Aorta (tissue), 5 donors: ENCODE data around the gene SSTR5. TPM values are rescaled to one million over a fixed set of nuclear protein-coding genes. Genes with fewer than 3 reads are reported as not detected.
A peak's percentile ranks its signal among the peaks of the same experiment; 100 is the strongest.

Experiments
- ATAC-seq: fragments of 200-7000 bp; cut with Tn5 transposase; one replicate; pipeline ENCODE4 v1.9.1; 2022; ENCODE audit warnings: moderate library complexity; ENCODE audit not compliant: low FRiP score
- DNase-seq, 2 donors: peaks; one replicate each; pipeline ENCODE4 v3.0.0-alpha.2; 2020
- H3K27ac ChIP-seq, 2 donors: one replicate each; pipeline ENCODE4 v1.5.1; 2013; ENCODE audit warnings: low read length in 2 of 2, mild to moderate bottlenecking in 2 of 2, moderate library complexity in 2 of 2, control low read depth in 1 of 2, inconsistent platforms in 1 of 2, low read depth in 1 of 2
- H3K27me3 ChIP-seq, 2 donors: one replicate each; pipeline ENCODE4 v1.6.1; 2013; ENCODE audit warnings: control low read depth in 1 of 2, low read length in 1 of 2, mild to moderate bottlenecking in 1 of 2, moderate library complexity in 1 of 2; ENCODE audit not compliant: insufficient read depth in 2 of 2, control insufficient read depth in 1 of 2
- H3K36me3 ChIP-seq, 2 donors: one replicate each; pipeline ENCODE4 v1.6.1; 2013; ENCODE audit warnings: control low read depth in 1 of 2, low read length in 1 of 2, mild to moderate bottlenecking in 1 of 2; ENCODE audit not compliant: insufficient read depth in 2 of 2, control insufficient read depth in 1 of 2
- H3K4me1 ChIP-seq, 2 donors: one replicate each; pipeline ENCODE4 v1.6.1; 2013; ENCODE audit warnings: low read length in 2 of 2, control low read depth in 1 of 2, mild to moderate bottlenecking in 1 of 2, moderate library complexity in 1 of 2; ENCODE audit not compliant: insufficient read depth in 2 of 2, control insufficient read depth in 1 of 2
- H3K4me3 ChIP-seq, 2 donors: one replicate each; pipeline ENCODE4 v1.5.1; 2013; ENCODE audit warnings: low read length in 2 of 2, control low read depth in 1 of 2, mild to moderate bottlenecking in 1 of 2
- H3K9me3 ChIP-seq: one replicate; pipeline ENCODE4 v1.6.1; 2013; ENCODE audit warnings: mild to moderate bottlenecking, low read length; ENCODE audit not compliant: control insufficient read depth
- WGBS, 2 donors: extraction: QIAGEN DNeasy Blood & Tissue Kit; methylation state at CpG; one replicate each; pipeline ENCODE4 v1.1.7; 2013; 5-methylcytosine and 5-hydroxymethylcytosine counted together
- intact Hi-C, 2 donors: fragments of 100-400 bp; cut with DNase I; formaldehyde crosslinking; loops; one replicate each; pipeline versions ENCODE4 v1.14.2 to v1.15.0; 2022
- polyA plus RNA-seq, 2 donors: library from polyadenylated mRNA; stranded (reverse); fragments of 200-250 nt; gene quantifications; one replicate each; pipeline ENCODE4 v1.2.3, GENCODE V29; 2013
- total RNA-seq, 2 donors: library from RNA; stranded (reverse); fragmentation: NEBNext Ultra II Directional; extraction: Animal tissue kit (Norgen Biotek cat#: 25700); gene quantifications; one replicate each; pipeline ENCODE4 v1.2.1, GENCODE V29; 2021
- donor health status: healthy with polysubstance abuse.
- donor health status: Bipolar disorder and iron deficiency.
- donor health status: DM: no; HTN: no; CAD: no.
- donor health status: DM: no; HTN: no; CAD: no.
- donor health status: DM: yes; HTN: yes; CAD: no.

Gene SSTR5
- total and polyA plus RNA-seq, 4 donors, result 0.26 to 0.75 (median 0.49) TPM; not detected in 1

GRCh38 chr16:1029259-1029545 is 43.3 kb upstream of the SSTR5 start:
- Histone ChIP-seq H3K36me3 (no peaks in the 10 kb centered on the region), H3K27ac (no peak overlapping the region), H3K9me3 (no peaks in the 10 kb centered on the region), H3K27me3 (no peaks in the 10 kb centered on the region), H3K4me1 (no peaks in the 10 kb centered on the region), H3K4me3 (no peak overlapping the region)
- WGBS, 2 donors, result 72 to 75% methylated on average over 14 of the region's 14 CpGs
- intact Hi-C loops, result no loop called here
- ATAC-seq (no peak), DNase-seq (no peak)

- no peak overlapping the region for H3K4me3 ChIP-seq
- ATAC-seq, result peak; percentile 34
- WGBS, 2 donors, result 24 to 27% methylated on average over 26 of the region's 26 CpGs
Measured at GRCh38 chr16:1030473-1030901, 42.1 kb upstream of the SSTR5 start.

GRCh38 chr16:1031666-1032065 is 40.9 kb upstream of the SSTR5 start:
- Histone ChIP-seq H3K36me3 (no peaks in the 10 kb centered on the region), H3K27me3 (no peaks in the 10 kb centered on the region), H3K4me3 (no peak overlapping the region), H3K4me1 (no peaks in the 10 kb centered on the region), H3K9me3 (no peaks in the 10 kb centered on the region), H3K27ac (no peak overlapping the region)
- WGBS, 2 donors, result 95 to 96% methylated on average over 17 of the region's 17 CpGs
- intact Hi-C loops, result no loop called here
- ATAC-seq (no peak), DNase-seq (no peak)

More at GRCh38 chr16:1030473-1030901, 42.1 kb upstream of the SSTR5 start:
- no peaks in the 10 kb centered on the region for H3K36me3 ChIP-seq
- no peak for DNase-seq
- no peak overlapping the region for H3K27ac ChIP-seq
- no peaks in the 10 kb centered on the region for H3K9me3 ChIP-seq
- H3K27me3 ChIP-seq, result no peaks in the 10 kb centered on the region
- intact Hi-C loops, result no loop called here
- no peaks in the 10 kb centered on the region for H3K4me1 ChIP-seq

- 90 to 93% methylated on average over 2 of the region's 2 CpGs for WGBS, 2 donors
- no peaks in the 10 kb centered on the region for H3K27me3 ChIP-seq
Measured at GRCh38 chr16:1032607-1033006, 39.9 kb upstream of the SSTR5 start.

GRCh38 chr16:1033128-1033679 is 39.3 kb upstream of the SSTR5 start:
- Histone ChIP-seq H3K9me3 (no peaks in the 10 kb centered on the region), H3K4me3 (no peak overlapping the region), H3K4me1 (no peaks in the 10 kb centered on the region), H3K27me3 (no peaks in the 10 kb centered on the region), H3K36me3 (no peaks in the 10 kb centered on the region), H3K27ac (no peak overlapping the region)
- WGBS, 2 donors, result 97 to 98% methylated on average over 3 of the region's 3 CpGs
- ATAC-seq, result no peak
- intact Hi-C loops, result no loop called here
- no peak for DNase-seq

More at GRCh38 chr16:1032607-1033006, 39.9 kb upstream of the SSTR5 start:
- Histone ChIP-seq H3K27ac (no peak overlapping the region), H3K9me3 (no peaks in the 10 kb centered on the region), H3K36me3 (no peaks in the 10 kb centered on the region), H3K4me3 (no peak overlapping the region), H3K4me1 (no peaks in the 10 kb centered on the region)
- intact Hi-C loops, result no loop called here
- ATAC-seq (no peak), DNase-seq (no peak)

- intact Hi-C loops, result no loop called here
- no peak overlapping the region for H3K4me3 ChIP-seq
- H3K36me3 ChIP-seq, result no peaks in the 10 kb centered on the region
- ATAC-seq (no peak), DNase-seq (no peak)
- no peak overlapping the region for H3K27ac ChIP-seq
- H3K9me3 ChIP-seq, result no peaks in the 10 kb centered on the region
- H3K4me1 ChIP-seq, result no peaks in the 10 kb centered on the region
- no peaks in the 10 kb centered on the region for H3K27me3 ChIP-seq
- 69 to 71% methylated on average over 6 of the region's 6 CpGs for WGBS, 2 donors
Measured at GRCh38 chr16:1034230-1035065, 38.1 kb upstream of the SSTR5 start.

- H3K36me3 ChIP-seq, result no peaks in the 10 kb centered on the region
- intact Hi-C loops, result no loop called here
- no peaks in the 10 kb centered on the region for H3K27me3 ChIP-seq
- DNase-seq (no peak), ATAC-seq (no peak)
- H3K27ac ChIP-seq, result no peak overlapping the region
- H3K4me1 ChIP-seq, result no peaks in the 10 kb centered on the region
- H3K4me3 ChIP-seq, result no peak overlapping the region
- WGBS, 2 donors, result 81 to 83% methylated on average over 6 to 7 of the region's 7 CpGs
- H3K9me3 ChIP-seq, result no peaks in the 10 kb centered on the region
Measured at GRCh38 chr16:1035066-1035415, 37.5 kb upstream of the SSTR5 start.

- Histone ChIP-seq H3K27ac (no peak overlapping the region), H3K27me3 (no peaks in the 10 kb centered on the region), H3K36me3 (no peaks in the 10 kb centered on the region), H3K4me1 (no peaks in the 10 kb centered on the region), H3K9me3 (no peaks in the 10 kb centered on the region), H3K4me3 (no peak overlapping the region)
- intact Hi-C loops, result no loop called here
- 30 to 47% methylated on average over 13 to 15 of the region's 15 CpGs for WGBS, 2 donors
- no peak for DNase-seq
- ATAC-seq, result no peak
Measured at GRCh38 chr16:1036166-1036565, 36.4 kb upstream of the SSTR5 start.

GRCh38 chr16:1036726-1037393 is 35.7 kb upstream of the SSTR5 start:
- Histone ChIP-seq H3K27ac (no peak overlapping the region), H3K4me1 (no peaks in the 10 kb centered on the region), H3K36me3 (no peaks in the 10 kb centered on the region), H3K27me3 (no peaks in the 10 kb centered on the region), H3K9me3 (no peaks in the 10 kb centered on the region), H3K4me3 (no peak overlapping the region)
- ATAC-seq, result no peak
- intact Hi-C loops, result no loop called here
- DNase-seq, result no peak
- WGBS, 2 donors, result 49 to 55% methylated on average over 21 of the region's 21 CpGs
